BJ (cell line): Measurements from ENCODE around the gene ANKRD61. TPM values are rescaled to one million over a fixed set of nuclear protein-coding genes. Genes with fewer than 3 reads are reported as not detected.
A peak's percentile ranks its signal among the peaks of the same experiment; 100 is the strongest.

Experiments used
- CTCF ChIA-PET: fragments of 350-600 bp; formaldehyde crosslinking; extraction: SDS; loops from one replicate; lab custom pipeline; 2021; ENCODE audit warnings: antibody characterized with exemption, inconsistent platforms; lab: Yijun Ruan, JAX
- POLR2A ChIA-PET: fragments of 300-600 bp; sonication (Branson Sonifier 250); formaldehyde crosslinking; extraction: SDS; loops from one replicate; lab custom pipeline; 2021; ENCODE audit warnings: antibody characterized with exemption; lab: Charles Lee
- DNase-seq: peaks from one replicate; pipeline ENCODE4 v3.0.0-alpha.2; 2011; ENCODE audit warnings: low read depth
- H3K27me3 ChIP-seq: 2 replicates; pipeline ENCODE4 v1.6.0; 2011; ENCODE audit warnings: low read length; ENCODE audit not compliant: control insufficient read depth, insufficient read depth
- H3K36me3 ChIP-seq: 2 replicates; pipeline ENCODE4 v1.5.1; 2011; ENCODE audit warnings: low read length; ENCODE audit not compliant: control insufficient read depth, insufficient read depth
- H3K4me3 ChIP-seq: 2 replicates; pipeline ENCODE4 v1.5.1; 2011; ENCODE audit warnings: low read depth, mild to moderate bottlenecking, control low read depth, low read length
- polyA plus RNA-seq: library from polyadenylated mRNA; depleted of rRNA; stranded (reverse); fragments of >200 nt; gene quantifications from 2 replicates; pipeline ENCODE4 v1.2.3, GENCODE V29; 2011
- TF ChIP-seq, protein P1 (sequence below): IDR thresholded peaks from 2 replicates; pipeline ENCODE4 v1.5.1; 2011; ENCODE audit warnings: low read depth, mild to moderate bottlenecking, control low read depth, inconsistent platforms, low read length, moderate library complexity; ENCODE audit not compliant: insufficient read depth

Gene ANKRD61
- polyA plus RNA-seq, 1 experiment = 0.40 TPM

DNA sequence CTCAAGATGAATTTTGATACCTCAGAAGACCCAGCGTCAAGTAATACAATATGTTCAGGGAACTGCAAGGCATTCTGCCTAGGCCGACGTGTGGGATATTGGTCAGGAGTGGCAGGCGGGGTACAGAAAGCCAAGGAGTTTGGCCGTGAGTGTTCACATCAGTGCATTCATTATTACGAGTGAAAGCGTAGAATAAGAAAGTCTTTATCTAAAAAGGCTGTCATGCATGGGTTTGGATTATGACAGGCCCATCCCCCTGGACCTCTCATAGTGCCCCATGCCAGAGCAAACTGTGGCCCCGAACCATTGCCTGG is 14.6 kb upstream of the ANKRD61 start:
- Histone ChIP-seq H3K4me3 (no peak overlapping the region), H3K27me3 (no peaks in the 10 kb centered on the region), H3K36me3 (peaks cover 6% of the 10 kb centered on the region)
- ChIA-PET CTCF (no interaction called here), POLR2A (no interaction called here)
- DNase-seq = no peak
- TF ChIP-seq, protein P1, sequence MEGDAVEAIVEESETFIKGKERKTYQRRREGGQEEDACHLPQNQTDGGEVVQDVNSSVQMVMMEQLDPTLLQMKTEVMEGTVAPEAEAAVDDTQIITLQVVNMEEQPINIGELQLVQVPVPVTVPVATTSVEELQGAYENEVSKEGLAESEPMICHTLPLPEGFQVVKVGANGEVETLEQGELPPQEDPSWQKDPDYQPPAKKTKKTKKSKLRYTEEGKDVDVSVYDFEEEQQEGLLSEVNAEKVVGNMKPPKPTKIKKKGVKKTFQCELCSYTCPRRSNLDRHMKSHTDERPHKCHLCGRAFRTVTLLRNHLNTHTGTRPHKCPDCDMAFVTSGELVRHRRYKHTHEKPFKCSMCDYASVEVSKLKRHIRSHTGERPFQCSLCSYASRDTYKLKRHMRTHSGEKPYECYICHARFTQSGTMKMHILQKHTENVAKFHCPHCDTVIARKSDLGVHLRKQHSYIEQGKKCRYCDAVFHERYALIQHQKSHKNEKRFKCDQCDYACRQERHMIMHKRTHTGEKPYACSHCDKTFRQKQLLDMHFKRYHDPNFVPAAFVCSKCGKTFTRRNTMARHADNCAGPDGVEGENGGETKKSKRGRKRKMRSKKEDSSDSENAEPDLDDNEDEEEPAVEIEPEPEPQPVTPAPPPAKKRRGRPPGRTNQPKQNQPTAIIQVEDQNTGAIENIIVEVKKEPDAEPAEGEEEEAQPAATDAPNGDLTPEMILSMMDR = no peak

DNA sequence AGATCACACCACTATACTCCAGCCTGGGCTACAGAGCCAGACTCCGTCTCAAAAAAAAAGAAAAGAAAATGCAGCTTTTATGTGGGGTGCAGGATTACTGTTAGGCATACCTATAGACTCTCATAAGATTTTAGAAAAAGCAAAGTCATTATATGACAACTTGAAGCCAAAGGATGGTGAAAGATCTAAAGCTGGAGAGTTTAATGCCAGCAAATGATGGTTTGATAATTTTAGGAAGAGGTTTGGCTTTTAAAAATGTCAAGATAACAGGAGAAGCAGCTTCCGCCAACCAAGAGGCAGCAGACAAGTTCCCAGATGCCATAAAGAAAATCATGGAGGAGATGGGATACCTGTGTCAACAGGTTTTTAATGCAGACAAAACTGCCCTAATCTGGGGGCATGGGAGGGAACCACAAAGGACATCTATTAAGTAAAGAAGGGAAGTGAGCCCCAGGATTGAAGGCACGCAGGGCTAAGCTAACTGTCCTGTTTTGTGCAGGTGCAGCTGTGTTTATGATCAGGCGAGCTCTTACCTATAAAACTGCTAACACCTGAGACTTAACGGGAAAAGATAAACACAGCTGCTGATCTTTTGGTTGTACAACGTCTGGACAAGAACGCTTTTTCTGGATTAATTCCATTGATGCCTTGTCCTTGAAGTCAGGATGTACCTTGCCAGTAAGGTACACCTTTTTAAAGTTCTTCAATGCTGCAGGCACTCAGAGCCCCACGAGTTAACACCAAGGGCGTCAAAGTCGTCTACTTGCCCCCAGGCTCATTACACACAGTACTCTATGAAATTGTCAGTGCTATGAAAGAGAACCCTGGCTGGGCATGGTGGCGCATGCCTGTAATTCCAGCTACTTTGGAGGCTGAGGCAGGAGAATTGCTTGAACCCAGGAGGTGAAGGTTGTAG is 10.5 kb upstream of the ANKRD61 start:
- DNase-seq = no peak
- peaks cover 21% of the 10 kb centered on the region for H3K36me3 ChIP-seq
- POLR2A ChIA-PET = no interaction called here
- TF ChIP-seq, protein P1 = no peak
- CTCF ChIA-PET = interaction anchor here (0.9 to 1.3 kb wide), 2 partner anchors 23 to 139 kb away, joined by 3 to 9 read pairs; no protein-coding TSS in a partner anchor
- no peak overlapping the region for H3K4me3 ChIP-seq
- H3K27me3 ChIP-seq = no peaks in the 10 kb centered on the region

DNA sequence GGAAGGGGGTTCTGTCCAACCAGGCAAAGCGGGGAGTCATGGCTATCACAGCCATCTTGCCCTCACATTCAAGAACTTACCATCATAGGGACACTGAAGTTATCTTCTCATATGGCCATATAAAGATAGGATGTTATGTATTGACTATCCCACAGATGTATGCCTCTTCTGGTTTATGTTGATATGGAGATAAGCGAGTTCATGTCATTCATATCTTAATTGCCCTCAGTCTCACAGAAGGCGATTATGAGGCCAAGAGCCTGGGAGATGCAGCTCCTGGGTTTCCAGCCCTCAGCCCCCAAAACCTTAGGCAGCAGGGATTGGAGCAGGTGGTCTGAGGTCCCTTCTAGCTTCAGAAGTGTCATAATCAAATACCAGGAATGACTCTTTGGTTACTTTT is 8.5 kb upstream of the ANKRD61 start:
- H3K36me3 ChIP-seq = peaks cover 34% of the 10 kb centered on the region
- no peak overlapping the region for H3K4me3 ChIP-seq
- ChIA-PET CTCF (no interaction called here), POLR2A (no interaction called here)
- no peaks in the 10 kb centered on the region for H3K27me3 ChIP-seq
- TF ChIP-seq, protein P1 = no peak
- DNase-seq = no peak

DNA sequence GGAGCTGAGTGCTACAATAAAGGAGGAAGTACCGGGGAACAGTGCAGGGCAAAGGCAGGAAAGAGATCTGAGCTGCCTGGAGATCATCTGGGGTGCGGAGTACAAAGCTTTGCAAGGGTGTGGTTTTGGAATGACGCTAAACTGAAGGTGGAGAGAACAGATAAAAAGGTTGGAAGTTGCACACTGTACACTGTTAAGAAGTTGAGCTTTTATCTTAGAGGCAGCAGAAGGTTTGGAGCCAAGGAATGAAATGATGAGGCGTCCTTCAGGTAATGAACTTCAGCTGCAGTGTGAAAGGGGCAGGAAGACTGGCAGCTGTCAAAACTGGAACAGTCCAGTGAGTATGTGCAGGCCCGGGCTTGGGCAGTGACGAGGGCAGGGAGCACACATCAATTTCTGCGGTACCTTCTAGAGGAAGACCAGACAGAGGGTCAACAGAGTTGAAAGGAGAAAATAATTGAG is 7.2 kb upstream of the ANKRD61 start:
- TF ChIP-seq, protein P1 = no peak
- Histone ChIP-seq H3K36me3 (peaks cover 39% of the 10 kb centered on the region), H3K27me3 (no peaks in the 10 kb centered on the region), H3K4me3 (no peak overlapping the region)
- no peak for DNase-seq
- ChIA-PET POLR2A (no interaction called here), CTCF (interaction anchor here (0.6 to 0.7 kb wide), 2 partner anchors 27 to 326 kb away, joined by 3 to 4 read pairs; no protein-coding TSS in a partner anchor)

DNA sequence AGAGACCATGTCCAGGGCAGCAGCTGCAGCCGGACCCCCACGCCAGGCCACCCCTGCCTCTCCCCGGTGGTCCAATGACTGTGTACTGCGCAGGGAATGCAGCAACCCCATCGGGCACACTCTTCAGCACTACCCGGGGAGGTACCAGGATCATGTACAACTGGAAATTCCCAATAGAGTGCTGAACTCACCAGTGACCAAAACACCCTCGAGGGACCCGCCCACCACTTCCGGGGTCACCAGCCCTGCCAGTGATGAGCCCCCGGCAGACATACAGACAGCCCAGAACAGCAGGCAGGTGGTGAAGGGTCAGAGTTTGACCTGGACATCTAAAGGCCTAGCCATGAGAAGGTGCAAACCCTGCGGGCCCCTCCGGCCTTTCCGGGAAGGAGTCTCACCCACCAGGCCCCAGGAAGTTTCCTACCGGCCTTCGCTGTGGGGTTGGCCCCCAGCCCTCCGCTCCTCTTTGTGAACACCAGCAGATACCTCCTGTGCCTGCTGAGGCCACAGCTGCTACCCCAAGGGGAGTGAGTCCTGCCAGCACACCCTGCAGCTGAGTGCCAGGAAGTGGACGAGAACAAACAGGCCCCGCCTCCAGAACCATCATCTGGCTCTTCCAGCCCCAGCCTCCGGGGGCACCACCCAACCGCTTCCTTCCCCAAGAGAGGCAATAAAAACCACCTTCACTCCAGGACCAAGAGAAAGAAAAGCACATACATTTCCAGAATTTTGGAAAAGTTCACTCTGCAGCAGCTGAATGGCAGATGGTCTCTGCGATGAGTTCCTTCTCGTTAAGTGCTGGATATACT is 5.0 kb upstream of the ANKRD61 start:
- Histone ChIP-seq H3K36me3 (peaks cover 38% of the 10 kb centered on the region), H3K4me3 (no peak overlapping the region), H3K27me3 (no peaks in the 10 kb centered on the region)
- no peak for DNase-seq
- CTCF ChIA-PET = interaction anchor here (1.1 kb wide), 2 partner anchors 9 to 13 kb away, joined by 3 to 4 read pairs; no protein-coding TSS in a partner anchor
- POLR2A ChIA-PET = no interaction called here
- TF ChIP-seq, protein P1 = peak; percentile 43; the same call in 1 of the 2 replicates
